Measurements from ENCODE around the gene IL27RA.
A peak's percentile ranks its signal among the peaks of the same experiment; 100 is the strongest.

The IL27RA gene

GRCh38 chr19:14089412-14089661, 57.8 kb downstream of the IL27RA start:
- DNase-seq (ENCODE audit: low read depth): no peak

GRCh38 chr19:14089662-14090508, 58.3 kb downstream of the IL27RA start:
- peak; percentile 30 for DNase-seq (ENCODE audit: low read depth)

DNA sequence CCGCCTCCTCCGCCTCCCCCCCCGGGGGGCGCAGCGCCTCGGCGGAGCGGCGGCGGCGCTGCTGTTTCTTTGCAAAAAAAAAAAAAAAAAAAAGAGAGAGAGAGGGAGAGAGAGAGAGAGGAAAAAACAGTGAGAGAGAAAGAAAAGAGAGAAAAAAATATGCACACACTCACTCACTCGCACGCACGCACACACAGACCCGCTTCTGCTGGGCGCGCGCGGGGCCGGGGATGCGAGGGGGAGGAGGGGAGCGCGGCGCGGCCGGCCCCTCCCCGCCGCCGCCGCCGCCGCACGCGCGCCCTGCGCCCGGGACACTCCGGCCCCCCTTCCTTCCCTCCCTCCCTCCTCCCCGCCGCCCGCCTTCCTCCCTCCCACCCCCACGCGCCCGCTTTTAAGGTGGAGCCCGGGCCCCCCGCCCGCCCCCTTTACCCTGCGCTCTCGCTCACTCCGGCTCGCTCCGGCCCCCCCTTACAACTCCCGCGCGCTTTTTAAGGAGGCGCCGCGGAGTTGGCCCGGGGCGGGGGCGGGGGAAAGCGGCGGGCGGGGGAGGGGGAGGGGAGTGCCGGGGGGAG, 59.0 kb downstream of the IL27RA start, which contains the start of gene SAMD1:
SAMD1 (minus strand) TSS at position 243 of the 572 bp plus-strand sequence.
- DNase-seq (ENCODE audit: low read depth): peak; percentile 77

DNA sequence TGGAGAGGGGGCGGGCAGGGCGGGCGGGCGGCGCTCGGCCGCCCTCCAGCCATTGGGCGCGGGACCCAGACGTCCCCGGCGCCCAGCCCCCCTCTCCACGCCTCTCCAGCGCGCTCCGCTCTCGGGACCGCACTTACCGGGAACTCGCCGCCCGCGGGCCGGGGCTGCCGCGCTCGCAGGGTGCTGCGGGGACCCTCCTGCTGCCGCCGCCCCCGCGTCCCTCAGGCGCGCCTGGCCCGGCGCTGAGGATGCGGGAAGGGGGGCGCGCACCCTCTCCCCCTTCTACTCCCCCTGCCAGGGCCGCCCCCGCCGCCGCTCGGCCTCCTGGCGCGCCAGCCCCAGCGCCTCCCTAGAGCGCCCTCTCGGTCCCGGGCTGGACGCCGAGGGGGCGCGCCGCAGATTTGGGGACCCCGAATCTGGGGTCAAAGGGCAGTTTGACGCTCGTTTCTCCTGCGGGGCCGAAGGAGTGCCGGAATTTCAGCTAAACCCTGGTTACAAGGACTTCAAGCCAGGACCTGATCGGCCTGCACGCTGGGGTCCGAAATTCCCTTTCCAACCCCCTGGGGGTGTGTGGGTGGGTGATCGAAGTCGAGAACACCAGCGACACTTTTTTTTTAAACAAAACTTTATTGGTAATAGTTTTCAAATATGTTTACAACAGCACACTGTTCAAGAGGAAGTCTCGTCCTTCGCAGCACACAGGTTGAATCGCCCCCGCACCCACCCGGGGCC, 59.7 kb downstream of the IL27RA start:
- DNase-seq (ENCODE audit: low read depth): peak; percentile 39

DNA sequence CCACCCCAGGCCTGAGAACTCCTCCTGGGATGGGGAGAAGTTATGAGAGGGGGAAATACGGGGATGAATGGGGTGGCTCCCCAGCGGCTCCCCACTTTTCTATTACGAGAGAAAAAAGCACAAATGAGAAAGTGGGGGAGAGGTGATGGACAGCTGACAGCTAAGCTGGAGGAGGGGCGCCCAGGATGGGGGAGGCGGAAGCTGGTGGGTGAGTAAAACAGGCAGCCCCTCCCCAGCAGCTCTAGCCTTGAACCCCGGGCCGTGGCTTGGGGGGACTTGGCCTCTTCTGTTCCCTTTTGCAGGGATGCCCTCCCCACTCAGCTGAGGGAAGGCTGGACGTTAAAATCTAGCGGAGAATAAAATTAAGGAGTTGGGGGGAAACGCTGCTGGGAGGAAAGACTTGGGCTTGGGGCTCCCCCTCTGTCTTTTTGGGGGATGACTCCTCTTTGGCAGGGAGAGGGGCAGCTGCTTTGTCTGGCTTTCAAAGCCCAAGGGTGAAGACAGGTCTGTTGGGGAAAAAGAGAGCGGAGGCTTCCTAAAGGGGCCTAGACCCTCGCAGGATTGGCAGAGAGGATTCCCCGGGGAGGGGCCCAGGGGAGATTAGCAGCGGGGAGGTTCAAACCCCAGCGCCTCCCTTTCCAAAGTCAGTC, 60.4 kb downstream of the IL27RA start:
- no peak for DNase-seq (ENCODE audit: low read depth)

GRCh38 chr19:14093117-14093823, 61.7 kb downstream of the IL27RA start:
- no peak for DNase-seq (ENCODE audit: low read depth)

DNA sequence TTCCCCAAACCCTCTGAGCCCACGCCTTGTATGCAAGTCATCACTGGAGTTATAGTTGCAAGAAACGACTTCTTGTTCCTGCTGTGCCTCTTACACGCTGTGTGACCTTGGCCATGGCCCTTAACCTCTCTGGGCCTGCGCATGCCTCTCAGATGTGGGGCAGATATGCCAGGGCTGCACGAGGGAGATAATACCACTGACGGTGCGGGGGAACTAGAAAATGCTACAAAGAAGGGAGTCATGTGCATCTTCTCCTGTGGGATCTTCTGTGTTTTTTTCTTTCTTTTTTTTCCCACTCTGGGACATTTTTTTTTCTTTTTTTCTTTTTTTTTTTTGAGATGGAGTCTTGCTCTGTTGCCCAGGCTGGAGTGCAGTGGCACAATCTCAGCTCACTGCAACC, 63.3 kb downstream of the IL27RA start:
- no peak for DNase-seq (ENCODE audit: low read depth)

DNA sequence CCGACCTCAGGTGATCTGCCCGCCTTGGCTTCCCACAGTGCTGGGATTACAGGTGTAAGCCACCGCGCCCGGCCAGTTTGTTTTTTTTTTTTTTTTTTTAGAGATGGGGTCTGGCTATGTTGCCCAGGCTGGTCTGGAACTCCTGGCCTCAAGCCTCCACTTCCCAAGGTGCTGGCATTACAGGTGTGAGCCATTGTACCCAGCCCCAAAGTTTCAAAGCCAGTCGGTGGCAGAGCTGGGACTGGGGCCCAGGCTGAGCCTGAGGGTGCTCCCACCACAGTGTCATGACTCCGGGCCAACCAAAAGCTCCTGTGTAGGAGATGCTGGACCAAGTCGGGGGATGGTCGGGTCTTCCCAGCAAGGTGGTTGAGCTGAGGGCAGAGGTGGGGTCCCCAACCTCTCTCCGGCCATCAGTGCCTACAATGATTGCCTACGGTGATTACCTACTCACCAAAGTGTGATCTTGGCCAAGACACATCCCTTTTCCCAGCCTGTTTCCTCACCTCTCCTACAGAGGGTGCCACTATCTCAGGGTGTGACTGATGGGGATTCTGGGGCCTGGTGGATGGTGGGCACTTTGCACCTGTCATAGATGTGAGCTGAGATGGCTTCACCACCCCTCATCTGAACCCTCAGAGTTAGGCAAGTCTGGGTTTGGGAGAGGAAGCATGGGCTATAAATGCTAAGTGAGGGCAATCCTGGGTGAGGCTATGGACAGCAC, 64.9 kb downstream of the IL27RA start:
- DNase-seq (ENCODE audit: low read depth): no peak

GRCh38 chr19:14097532-14098151, 66.1 kb downstream of the IL27RA start:
- DNase-seq (ENCODE audit: low read depth): no peak

DNA sequence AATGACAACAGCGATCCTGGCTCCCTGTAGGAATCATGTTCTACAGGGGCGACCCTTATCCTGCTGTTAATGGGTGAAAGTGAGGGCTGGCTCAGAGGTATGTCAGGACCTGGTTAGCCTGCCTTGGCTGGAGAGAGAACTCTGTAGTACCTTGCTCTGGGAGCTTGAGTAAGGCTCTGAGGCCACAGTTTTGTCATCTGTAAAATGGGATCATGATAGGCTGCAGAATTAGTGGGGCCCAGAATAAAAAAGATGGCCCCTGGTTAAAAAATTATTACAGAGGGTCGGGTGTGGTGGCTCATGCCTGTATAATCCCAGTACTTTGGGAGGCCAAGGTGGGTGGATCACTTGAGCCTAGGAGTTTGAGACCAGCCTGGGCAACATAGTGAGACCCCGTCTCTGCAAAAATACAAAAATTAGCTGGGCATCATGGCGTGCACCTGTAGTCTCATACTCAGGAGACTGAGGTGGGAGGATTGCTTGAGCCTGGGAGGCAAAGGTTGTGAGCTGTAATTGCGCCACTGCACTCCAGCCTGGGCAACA, 69.5 kb downstream of the IL27RA start:
- DNase-seq (ENCODE audit: low read depth): no peak

DNA sequence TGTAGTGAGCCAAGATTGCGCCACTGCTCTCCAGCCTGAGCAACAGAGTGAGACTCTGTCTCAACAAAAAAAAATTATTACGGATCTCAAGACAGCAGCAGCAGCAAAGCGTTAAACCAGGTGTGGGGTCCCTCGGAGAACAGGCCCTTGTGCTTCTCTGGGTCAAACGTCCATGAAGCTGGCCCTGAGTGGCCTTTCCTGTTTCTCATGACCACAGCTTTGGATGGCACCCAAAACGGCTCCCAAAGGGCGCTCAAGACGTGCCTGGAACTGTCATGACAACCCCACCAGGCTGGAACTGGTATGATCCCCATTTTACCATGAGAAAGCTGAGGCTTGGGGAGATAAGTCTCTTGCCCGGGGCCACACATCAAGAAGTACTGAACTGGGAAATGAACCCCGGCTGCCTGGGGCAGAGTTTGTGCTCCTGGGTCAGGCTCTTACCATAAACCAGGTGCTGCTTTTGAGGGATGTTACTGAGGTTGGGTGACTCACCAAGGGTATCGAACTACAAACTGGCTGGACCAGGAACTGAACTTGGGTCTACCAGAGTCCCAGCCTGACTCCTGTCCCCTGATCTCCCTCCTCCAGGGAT, 70.6 kb downstream of the IL27RA start:
- no peak for DNase-seq (ENCODE audit: low read depth)

GRCh38 chr19:14102756-14103155, 71.2 kb downstream of the IL27RA start:
- no peak for DNase-seq (ENCODE audit: low read depth)

All from stimulated activated CD8-positive, alpha-beta memory T cell treated with anti-CD3 and anti-CD28 coated beads, Interleukin-4, amount 100 ng/mL, for 24 hours (primary cell).